HG02852 (cell line): ENCODE measurements around the gene NUP98.

Experiments
- ATAC-seq: cut with Tn5 transposase; IDR thresholded peaks from one replicate; pipeline ENCODE4 v1.9.1; 2021; ENCODE audit warnings: mild to moderate bottlenecking, moderate library complexity; ENCODE audit not compliant: unreplicated experiment

NUP98 gene

DNA sequence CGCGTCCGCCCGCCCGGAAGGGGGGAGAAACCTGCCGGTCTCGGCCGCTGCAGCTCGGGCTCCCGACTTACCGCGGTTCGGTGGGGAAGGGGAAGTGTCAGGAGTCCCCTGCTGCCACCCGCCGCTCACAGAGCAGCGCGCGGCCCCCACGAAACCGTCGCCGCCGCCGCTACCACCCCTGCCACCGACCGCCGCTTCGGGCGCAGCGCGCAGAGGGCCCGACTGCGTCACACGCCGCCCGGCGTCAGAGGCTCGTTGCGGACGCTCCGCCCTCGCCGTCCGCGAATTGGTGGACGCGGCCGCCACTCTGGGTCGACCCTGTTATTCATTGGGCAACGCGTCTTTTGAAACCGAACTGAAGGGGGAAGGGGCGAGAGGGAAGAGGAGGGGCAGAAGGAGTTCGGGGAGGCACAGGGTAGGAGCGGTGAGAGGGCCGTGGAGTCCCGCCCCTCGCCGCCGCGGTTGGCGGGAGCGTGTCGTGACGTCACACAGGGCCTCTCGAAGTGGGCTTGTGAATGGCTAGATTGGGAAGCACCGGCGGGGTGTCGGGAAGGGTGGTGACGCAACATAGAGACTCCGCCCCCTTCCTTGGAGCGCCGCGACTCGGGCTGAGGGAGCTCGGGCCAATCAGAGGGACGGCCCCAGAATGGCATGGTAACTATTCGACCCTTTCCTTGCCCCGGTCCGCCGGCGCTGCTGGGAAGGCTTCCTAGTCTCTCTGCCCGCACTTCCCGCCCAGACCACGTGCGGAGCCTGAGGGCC, at the start of gene NUP98:
NUP98 (minus strand) TSS at position 226 of the 762 bp plus-strand sequence. CDS start 15,437 bp downstream, outside the sequence.
- peak; percentile 89 for ATAC-seq

DNA sequence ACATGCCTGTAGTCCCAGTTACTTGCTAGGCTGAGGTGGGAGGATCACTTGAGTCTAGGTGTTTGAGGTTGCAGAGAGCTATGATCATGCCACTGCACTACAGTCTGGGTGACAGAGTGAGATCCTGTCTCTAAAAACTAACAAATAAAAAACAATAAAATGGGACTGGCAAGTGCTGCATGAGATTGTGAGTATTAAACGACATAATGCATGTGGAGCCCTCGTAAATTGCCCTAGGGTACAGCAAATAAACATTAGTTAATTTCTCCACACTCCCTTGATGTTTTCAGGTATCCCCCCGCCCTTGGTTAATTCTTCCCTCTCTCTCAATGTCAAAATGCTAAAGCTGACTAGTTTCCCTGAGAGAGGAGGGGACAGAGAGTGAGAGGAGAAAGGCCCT, 48.3 kb upstream of the NUP98 start:
- no peak for ATAC-seq

DNA sequence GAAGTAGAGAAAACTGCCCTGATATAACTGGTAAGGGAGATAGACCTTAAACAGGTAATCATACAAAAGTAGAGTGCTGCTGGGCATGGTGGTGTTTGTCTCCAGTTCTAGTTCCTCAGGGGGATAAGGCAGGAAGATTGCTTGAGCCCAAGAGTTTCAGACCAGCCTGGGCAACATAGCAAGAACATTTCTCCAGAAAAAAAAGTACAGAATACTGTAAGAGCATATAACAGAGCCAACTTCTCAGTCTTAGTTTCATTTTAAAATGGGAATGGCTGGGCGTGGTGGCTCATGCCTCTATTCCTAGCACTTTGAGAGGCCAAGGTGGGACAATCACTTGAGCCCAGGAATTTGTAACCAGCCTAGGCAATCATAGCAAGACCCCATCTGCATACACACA, 47.9 kb upstream of the NUP98 start:
- ATAC-seq = no peak

DNA sequence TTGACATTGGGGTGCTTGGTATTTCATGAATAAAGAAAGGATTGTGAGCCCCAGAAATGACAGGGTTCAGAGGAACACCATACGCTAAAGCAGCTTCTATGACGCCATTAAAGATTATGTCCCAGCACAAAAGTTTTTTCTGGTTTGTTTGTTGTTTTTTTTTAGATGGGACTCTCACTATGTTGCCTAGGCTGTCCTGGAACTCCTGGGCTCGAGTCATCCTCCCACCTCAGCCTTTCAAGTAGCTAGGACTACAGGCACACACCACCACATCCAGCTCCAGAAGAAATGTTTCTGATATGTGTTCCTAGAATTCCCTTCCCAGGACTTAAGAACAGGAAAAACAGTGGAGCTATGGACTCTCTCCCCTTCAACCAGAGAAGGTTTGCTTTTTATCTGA, 46.0 kb upstream of the NUP98 start:
- ATAC-seq = no peak

DNA sequence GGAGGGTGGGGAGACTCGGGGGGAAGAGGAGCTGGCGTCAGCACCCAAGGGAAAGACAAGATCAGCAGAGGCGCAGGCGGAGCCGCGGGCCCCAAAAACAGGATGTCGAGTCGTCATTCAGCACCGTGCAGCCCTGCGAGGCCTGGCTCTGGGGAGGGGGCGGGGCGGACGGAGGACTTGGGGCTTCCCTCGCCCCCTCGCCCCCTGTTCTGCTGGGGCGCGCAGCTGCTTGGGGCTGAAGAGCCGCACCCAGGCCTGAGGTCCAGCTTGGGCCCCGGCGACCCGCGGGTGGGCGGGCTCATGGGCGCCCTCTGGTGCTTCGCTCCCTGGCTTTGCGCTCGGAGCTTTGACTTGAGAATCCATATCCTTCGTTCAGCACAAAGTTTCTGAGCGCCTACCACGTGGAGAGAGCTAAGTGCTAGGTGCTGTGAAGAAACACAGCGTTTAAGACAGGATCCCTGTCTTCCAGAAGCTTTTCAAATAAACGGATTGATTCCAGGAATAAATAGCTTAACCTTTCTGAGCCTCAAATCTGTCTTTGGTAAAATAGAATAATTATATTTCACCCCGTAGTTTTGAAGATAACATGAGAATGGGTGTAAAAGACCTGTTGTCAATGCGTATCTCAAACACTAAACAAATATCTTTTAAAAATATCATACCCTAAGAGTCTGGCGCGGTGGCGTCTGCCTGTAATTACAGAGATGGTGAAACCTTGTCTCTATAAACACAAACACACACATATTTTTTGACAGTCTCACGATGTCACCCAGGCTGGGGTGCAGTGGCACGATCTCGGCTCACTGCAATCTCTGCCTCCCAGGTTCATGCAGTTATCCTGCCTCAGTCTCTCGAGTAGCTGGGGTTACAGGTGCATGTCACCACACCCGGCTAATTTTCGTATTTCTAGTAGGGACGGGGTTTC, 44.3 kb upstream of the NUP98 start:
- peak; percentile 46 for ATAC-seq

DNA sequence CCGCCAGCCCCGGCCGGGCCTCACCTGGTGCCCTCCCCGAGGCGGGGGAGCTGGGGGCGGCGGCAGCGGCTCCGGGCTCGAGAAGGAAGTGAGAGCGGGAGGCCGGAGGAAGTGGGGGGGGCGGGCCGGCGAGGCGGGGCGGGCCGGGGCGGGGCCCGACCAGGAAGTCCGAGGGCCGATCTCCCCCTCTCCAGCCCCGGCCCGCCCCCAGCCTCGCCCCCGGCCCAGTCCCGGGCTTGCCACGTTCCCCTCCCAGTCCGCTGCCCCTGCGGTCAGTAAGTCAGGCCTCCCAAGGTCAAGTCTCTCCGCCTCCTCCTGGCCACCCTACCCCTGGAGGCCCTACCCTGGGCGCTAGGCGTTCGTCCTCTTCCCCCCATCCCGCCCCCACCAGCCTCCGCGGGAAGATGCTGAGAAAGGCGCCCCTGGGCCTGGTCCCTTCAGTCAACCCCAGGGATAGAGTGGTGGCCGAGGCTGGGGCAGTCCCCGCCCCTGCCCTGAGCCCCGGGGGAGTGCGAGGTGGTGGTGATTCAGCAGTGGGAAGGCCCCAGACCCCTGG, 43.6 kb upstream of the NUP98 start, which contains the start of gene RHOG:
RHOG (minus strand) TSS at position 90 of the 556 bp plus-strand sequence. CDS start 12,821 bp downstream, outside the sequence.
- ATAC-seq = peak; percentile 42

DNA sequence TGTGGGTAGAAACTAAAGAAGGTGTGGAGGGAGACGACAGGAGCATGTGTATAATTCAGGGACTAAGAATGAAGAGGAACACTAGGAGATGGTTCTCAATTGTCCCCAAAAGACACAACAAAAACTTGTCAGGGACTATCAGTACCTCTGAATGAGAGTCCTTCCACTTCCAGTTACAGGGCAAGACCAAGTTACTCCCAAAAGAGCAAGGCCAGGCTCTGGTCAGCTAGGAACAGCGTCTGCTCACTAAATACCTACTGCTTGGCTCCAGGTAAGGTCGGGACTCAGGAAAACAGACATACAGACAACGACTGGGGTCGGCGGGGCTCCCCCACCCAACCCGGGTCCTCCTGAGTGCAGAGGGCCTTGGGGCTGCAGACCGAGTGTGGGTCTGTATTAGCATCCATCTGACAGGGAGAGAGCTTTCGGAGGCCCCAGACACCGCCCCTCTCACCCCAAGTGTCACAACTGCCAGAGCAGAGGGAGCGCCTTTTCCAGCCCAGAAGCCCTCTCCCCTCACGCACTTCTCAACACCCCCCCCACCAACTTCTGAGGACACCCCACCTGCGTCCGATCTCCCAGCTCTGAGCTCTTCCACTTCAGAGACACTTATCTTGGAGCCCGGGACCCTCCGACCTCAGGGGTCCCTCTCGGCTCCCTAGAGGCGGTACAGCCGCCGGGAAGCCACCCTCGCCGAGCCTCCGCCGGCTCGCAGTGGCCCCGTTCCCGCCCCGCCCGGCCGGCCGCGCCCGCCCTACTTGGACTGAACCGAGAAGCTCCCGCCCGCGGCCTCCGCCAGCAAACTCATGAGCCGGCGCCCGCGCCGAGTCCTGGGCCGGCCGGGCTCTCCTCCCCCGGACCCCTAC, 42.9 kb upstream of the NUP98 start:
- peak; percentile 12 for ATAC-seq

DNA sequence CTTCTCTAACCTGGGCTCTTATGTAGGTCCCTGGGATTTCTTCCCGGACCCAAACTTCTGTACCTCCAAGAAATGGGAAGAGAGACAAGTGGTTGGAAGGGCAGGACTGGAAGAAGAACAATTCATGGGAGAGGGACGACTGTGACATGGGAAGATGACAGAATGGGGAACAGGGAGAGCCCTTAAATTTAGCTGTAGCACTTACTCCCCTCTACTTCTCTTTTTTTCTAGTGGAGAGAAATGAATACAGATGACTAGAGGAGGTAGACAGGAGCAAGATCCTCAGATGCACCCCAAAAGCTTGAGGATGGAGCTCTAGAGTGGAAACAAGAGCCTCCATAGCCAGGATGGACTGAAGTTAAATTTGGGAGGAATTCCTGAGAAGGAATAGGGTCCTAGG, 41.1 kb upstream of the NUP98 start:
- ATAC-seq = no peak

DNA sequence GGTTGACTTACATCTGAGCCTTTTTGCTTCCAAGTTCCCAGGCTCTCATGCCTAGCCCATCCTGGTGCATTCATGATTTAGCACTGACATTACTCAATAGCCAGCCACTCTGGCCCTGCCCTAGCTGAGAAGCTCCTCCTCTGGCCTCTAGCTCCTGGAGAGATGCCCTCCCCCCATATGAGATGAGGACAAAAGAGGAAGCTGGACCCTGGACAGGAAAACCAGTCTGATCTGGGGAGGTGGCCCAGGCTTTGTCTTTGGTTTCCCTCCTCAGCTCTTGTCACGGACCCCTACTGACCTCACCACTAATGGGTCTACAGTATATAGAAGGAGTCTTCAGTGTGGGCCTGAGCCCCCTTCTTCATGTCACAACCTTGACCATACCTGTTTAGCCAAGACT, 40.4 kb upstream of the NUP98 start:
- ATAC-seq = no peak

DNA sequence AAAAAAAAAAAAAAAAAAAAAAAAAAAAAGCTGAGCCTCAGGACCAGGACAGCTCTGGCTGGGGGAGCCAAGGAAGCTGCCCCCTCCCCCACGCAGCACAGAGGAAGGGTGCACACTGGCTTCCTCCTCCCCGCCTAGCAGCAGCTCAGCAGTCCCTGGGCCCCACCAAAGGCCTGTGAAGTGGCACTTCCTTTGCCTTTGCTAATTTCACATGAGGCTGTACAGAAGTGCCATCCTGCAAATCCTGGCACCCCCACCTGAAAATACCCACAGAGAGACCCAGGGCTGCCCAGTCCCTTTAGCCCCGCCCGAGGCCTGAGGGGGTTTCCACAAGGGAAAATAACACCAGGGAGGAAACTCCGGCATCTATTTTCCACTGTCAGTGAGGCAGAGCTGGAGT, 39.5 kb upstream of the NUP98 start:
- no peak for ATAC-seq

DNA sequence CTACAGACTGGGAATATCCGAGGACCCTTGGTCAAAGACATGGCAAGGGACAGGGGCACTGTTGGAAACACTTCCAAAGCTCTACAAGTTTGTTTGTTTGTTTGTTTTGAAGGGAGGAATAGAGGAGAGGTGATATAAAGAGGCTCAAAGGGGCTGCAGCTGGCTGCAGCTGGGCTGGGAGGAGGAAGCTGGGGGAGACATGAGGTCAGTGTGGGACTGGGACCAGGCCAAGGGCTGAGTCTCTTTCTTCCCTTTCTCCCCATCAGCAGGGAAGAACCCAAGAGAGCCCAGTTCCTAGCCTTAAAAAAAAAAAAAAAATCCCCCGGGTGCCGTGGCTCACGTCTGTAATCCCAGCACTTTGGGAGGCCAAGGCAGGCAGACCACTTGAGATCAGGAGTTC, 38.4 kb upstream of the NUP98 start:
- no peak for ATAC-seq

DNA sequence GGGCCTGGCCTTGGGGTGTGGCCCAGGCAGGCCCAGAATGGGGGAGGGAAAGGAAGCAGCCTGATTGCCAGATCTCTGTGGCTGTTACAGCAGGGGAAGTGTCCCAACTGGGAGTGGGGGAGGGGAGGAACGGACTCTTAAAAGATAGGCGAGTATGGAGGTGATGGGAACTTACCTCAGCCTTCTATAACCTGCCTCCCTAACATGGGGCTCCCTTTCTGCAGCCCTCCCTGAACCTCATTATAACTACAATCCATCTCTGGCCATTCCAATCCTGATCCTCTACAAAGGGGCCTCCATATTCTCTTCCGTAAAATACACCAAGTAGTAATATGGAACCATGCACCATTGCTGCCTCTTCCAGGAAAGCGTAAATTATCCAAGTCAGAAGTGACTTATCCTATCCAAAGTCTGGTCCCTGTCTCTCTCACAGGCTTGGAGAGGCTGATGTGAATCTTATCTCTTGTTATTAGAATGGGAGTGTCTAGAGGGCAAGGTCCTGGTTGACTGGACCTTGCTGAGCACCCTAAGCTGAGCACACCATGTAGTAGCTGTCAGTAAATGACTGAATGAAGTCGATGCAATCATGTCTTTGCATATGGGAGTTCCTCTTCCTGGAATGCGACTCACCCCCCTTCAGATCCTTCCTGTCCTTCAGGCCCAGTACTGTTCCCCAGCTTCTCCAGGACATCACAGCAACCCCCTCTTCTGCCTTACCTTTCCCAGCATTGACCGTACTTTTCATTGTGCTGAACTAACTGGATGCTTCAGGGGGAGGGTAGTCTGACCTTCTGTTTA, 37.5 kb upstream of the NUP98 start:
- no peak for ATAC-seq

DNA sequence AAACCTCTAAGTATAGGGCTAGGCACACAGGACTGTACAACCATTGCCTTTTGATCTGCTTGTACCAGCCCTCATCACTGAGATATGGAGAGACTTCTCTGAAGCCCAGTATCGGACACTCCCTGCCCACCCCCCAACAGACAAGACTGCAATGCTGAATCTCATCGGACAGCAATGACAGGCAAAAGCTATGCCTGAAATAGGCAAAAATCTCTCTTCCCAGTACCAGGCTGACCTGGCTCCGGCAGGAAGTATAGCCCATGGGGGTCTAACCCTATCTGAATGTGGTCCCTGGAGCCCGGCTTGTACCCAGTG, 37.0 kb upstream of the NUP98 start:
- ATAC-seq = no peak

DNA sequence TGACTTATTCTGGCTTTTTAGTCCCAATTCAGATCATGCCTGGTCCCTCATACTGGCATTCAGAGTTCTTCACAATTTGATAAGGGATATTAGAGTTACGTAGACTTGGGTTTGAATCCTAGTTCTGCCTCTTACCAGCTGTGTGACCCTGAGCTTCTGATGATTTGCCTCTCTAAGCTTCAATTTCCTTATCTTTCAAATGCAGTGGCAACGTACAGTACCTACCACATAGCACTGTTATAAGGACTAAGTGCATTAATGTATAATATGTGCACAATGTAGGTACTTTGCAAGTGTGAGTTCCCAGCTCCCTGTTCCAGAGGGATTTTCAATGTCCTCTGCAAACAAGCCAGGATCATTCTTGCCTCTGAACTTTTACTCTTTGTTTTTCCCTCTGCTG, 36.1 kb upstream of the NUP98 start:
- ATAC-seq = no peak

DNA sequence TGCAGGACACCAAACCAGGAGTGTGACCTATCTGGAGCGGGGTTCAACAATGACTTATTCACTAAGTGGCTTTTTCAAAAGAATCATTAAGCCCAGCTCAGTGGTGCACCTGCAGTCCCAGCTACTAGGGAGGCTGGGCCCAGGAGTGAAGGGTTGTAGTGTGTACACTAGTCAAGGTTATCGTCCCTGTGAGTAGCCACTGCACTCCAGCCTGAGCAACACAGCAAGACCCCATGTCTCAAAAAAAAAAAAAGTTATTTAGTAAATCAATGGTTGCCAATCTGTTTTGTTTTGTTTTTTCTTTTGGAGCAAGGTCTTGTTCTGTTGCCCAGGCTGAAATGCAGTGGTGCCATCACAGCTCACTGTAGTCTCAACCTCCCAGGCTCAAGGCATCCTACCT, 35.5 kb upstream of the NUP98 start:
- ATAC-seq = no peak

DNA sequence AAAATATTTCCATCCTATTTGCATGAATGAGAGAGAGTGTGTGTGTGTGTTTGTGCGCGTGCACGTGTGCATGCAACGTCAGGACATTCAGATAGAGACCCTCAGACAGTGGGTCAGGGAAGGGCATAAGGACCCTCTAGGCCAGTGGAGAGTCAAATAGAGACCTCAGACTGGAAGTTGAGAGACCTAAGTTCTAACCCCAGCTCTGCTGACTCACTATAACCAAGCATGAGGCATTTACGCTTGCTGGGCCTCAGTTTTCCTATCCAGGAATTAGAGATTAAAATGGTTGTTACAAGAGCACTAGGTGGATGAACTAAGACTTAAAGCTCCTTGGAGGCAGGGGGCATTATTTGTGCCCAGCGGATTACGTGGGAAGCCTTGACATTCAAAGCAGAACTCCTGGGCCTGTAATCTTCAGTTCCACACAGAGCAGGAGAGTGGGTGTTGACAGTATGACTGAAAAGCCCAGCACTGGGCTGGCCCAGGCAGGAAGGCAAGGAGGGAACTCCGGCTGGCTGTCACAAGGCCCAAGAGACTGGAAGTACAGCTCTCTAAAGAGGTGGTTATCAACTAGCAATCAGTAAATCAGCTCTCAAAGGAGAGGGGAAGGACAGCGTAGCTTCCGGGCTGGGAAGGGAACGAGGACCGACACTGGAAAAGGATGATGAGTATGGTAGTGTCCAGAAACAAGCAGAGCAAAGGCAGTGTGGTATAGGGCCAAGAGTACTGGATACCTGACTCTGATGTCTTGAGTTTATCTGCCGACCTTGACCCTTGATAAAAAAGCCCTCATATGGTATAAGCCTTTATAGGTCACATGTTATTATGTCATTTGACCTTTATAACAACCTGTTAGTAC, 34.3 kb upstream of the NUP98 start:
- ATAC-seq = no peak

DNA sequence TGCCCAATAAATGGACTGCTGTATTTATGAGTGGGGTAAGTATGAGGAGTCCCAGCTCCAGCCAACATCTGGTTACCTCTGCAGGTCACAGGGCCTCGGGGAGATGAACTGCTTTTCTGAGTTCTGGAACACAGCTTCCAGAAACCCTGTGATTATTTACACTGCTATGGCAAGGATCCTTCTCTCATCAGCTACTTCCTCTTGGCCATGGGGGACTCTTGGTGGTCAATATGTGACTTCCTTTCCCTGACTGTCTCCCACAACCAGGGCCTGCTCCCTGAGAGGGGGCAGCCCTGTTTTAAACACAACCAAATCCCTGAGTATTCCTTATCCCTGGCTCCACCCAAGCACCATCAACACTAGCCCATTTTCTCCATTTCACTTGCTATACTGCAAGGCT, 33.4 kb upstream of the NUP98 start:
- no peak for ATAC-seq

DNA sequence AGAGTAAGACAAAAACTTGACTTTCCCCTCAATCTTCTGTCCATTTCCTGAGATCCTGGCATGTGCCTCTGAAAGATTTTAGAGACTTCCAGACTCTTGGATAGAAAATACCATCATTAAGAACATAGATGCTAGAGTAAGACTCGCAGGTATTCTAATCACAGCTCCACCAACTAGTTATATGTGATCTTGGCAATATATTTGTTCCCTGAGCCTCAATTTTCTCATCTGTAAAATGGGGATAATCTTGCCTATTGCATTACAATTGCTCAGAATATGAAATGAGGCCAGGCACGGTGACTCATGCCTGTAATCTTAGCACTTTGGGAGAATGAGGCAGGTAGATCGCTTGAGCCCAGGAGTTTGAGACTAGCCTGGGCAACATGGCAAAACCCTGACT, 32.7 kb upstream of the NUP98 start:
- no peak for ATAC-seq
